HCT116 (cell line): Measurements from ENCODE around the gene BRIP1. TPM values are rescaled to one million over a fixed set of nuclear protein-coding genes. Genes with fewer than 3 reads are reported as not detected.

Experiments
- ATAC-seq: fragments of 200-7000 bp; cut with Tn5 transposase; 2 replicates; pipeline ENCODE4 v1.9.1; 2020; ENCODE audit warnings: mild to moderate bottlenecking, moderate library complexity
- BruUV-seq: library from RNA; stranded (reverse); fragments of 400-500 nt; replicated peaks from 2 replicates; lab custom pipeline; 2021; lab: Mats Ljungman, UMichigan
- CTCF ChIA-PET: fragments of 300-600 bp; sonication (Branson Sonifier 250); formaldehyde crosslinking; loops from one replicate; lab custom pipeline; 2021; ENCODE audit warnings: antibody characterized with exemption; lab: Charles Lee
- POLR2A ChIA-PET: fragments of 300-600, 350-600 bp; sonication (Branson Sonifier 250); formaldehyde crosslinking; loops from one replicate; lab custom pipeline; 2021; ENCODE audit warnings: antibody characterized with exemption; lab: Charles Lee
- RAD21 ChIA-PET, 2 experiments: fragments of 300-600 bp; sonication (Branson Sonifier 250); formaldehyde crosslinking; loops; one replicate each; lab custom pipeline; 2023; ENCODE audit warnings: low total read pairs in 2 of 2; ENCODE audit not compliant: uncharacterized antibody in 2 of 2, unreplicated experiment in 2 of 2, low non-redundant PET in 1 of 2; lab: Charles Lee
- DNase-seq: peaks from one replicate; pipeline ENCODE4 v3.0.0-alpha.2; 2010; ENCODE audit warnings: low read depth, low spot score
- H2AFZ ChIP-seq: fragments of 200-600 bp; shearing (Covaris generic), sonication (generic); 2 replicates; pipeline ENCODE4 v1.6.1; 2017; ENCODE audit warnings: low read depth, mixed run types, mixed read lengths, antibody characterized with exemption, low read length; ENCODE audit not compliant: poor library complexity, severe bottlenecking
- H3K27ac ChIP-seq: 2 replicates; pipeline ENCODE4 v1.5.1; 2012; ENCODE audit warnings: low read depth, low read length
- H3K27me3 ChIP-seq: fragments of 200-600 bp; sonication (generic); 2 replicates; pipeline ENCODE4 v1.6.1; 2016; ENCODE audit warnings: mixed run types, low read length, mixed read lengths; ENCODE audit not compliant: insufficient read depth
- H3K36me3 ChIP-seq, 2 experiments: fragments of 200-500 bp in 1 of 2; fragments of 200-600 bp in 1 of 2; sonication (Bioruptor generic) in 1 of 2; sonication (generic) in 1 of 2; 2 replicates each; pipeline versions ENCODE4 v1.5.1 to v1.6.1; 2014 to 2016; ENCODE audit warnings: low read length in 2 of 2, inconsistent platforms in 1 of 2, mixed read lengths in 1 of 2, mixed run types in 1 of 2; ENCODE audit not compliant: insufficient read depth in 2 of 2, control insufficient read depth in 1 of 2
- H3K4me1 ChIP-seq, 2 experiments: fragments of 200-600 bp in 1 of 2; sonication (generic) in 1 of 2; 2 replicates each; pipeline versions ENCODE4 v1.5.1 to v1.6.1; 2012 to 2017; ENCODE audit warnings: low read length in 2 of 2, inconsistent platforms in 1 of 2, mild to moderate bottlenecking in 1 of 2, mixed read lengths in 1 of 2, mixed run types in 1 of 2, moderate library complexity in 1 of 2; ENCODE audit not compliant: insufficient read depth in 2 of 2, control insufficient read depth in 1 of 2
- H3K4me2 ChIP-seq: fragments of 200-600 bp; sonication (generic); 2 replicates; pipeline ENCODE4 v1.6.1; 2017; ENCODE audit warnings: mixed run types, low read length, mixed read lengths
- H3K4me3 ChIP-seq, 2 experiments: fragments of 200-600 bp in 1 of 2; sonication (generic) in 1 of 2; replicated peaks in 1 of 2; 2 replicates each; pipeline ENCODE4 v1.5.1; 2011 to 2016; ENCODE audit warnings: low read length in 2 of 2, control low read depth in 1 of 2, low read depth in 1 of 2, mild to moderate bottlenecking in 1 of 2, mixed read lengths in 1 of 2, mixed run types in 1 of 2
- H3K79me2 ChIP-seq: fragments of 200-600 bp; sonication (generic); 2 replicates; pipeline ENCODE4 v1.6.1; 2017; ENCODE audit warnings: mild to moderate bottlenecking, mixed run types, low read length, moderate library complexity, mixed read lengths; ENCODE audit not compliant: insufficient read depth
- H3K9ac ChIP-seq: fragments of 200-600 bp; sonication (generic); 2 replicates; pipeline ENCODE4 v1.6.1; 2016; ENCODE audit warnings: low read length, mixed read lengths
- H3K9me2 ChIP-seq: fragments of 200-600 bp; sonication (generic), shearing (Covaris generic); 2 replicates; pipeline ENCODE4 v1.6.1; 2017; ENCODE audit warnings: mixed run types, mild to moderate bottlenecking, moderate library complexity; ENCODE audit not compliant: insufficient read depth
- H3K9me3 ChIP-seq, 2 experiments: fragments of 200-500 bp in 1 of 2; fragments of 200-600 bp in 1 of 2; sonication (Bioruptor generic) in 1 of 2; sonication (generic) in 1 of 2; 2 replicates each; pipeline ENCODE4 v1.6.1; 2014 to 2017; ENCODE audit warnings: low read length in 2 of 2, mixed read lengths in 2 of 2, inconsistent platforms in 1 of 2, low read depth in 1 of 2, mild to moderate bottlenecking in 1 of 2, mixed run types in 1 of 2, moderate library complexity in 1 of 2; ENCODE audit not compliant: control insufficient read depth in 1 of 2, insufficient read depth in 1 of 2
- H4K20me1 ChIP-seq: fragments of 200-600 bp; sonication (generic), shearing (Covaris generic); 2 replicates; pipeline ENCODE4 v1.6.1; 2017; ENCODE audit warnings: mixed run types, mild to moderate bottlenecking, moderate library complexity; ENCODE audit not compliant: insufficient read depth
- CBX3 ChIP-seq: IDR thresholded peaks from 2 replicates; pipeline ENCODE4 v1.6.1; 2012; ENCODE audit warnings: low read depth
- CEBPB ChIP-seq: IDR thresholded peaks from 2 replicates; pipeline ENCODE4 v1.6.1; 2012; ENCODE audit warnings: low read depth
- ELF1 ChIP-seq: IDR thresholded peaks from 2 replicates; pipeline ENCODE4 v1.6.1; 2012; ENCODE audit warnings: low read depth, borderline replicate concordance
- EZH2 ChIP-seq: fragments of 200-600 bp; sonication (generic); IDR thresholded peaks from 2 replicates; pipeline ENCODE4 v1.6.1; 2017; ENCODE audit warnings: antibody characterized with exemption, mixed run types
- EZH2phosphoT487 ChIP-seq: fragments of 200-600 bp; IDR thresholded peaks from 2 replicates; pipeline ENCODE4 v1.6.1; 2018; ENCODE audit warnings: antibody characterized with exemption, borderline replicate concordance
- FOSL1 ChIP-seq: IDR thresholded peaks from 2 replicates; pipeline ENCODE4 v1.6.1; 2012; ENCODE audit warnings: low read depth
- JUND ChIP-seq: IDR thresholded peaks from 2 replicates; pipeline ENCODE4 v1.6.1; 2012
- POLR2A ChIP-seq: IDR thresholded peaks from 2 replicates; pipeline ENCODE4 v1.7.0; 2011; ENCODE audit warnings: borderline replicate concordance; ENCODE audit not compliant: insufficient read depth, insufficient read length; ENCODE audit errors: extremely low read depth
- POLR2AphosphoS5 ChIP-seq: IDR thresholded peaks from 2 replicates; pipeline ENCODE4 v1.6.1; 2011; ENCODE audit warnings: mild to moderate bottlenecking, low read depth, low read length, moderate library complexity
- SRF ChIP-seq: IDR thresholded peaks from 2 replicates; pipeline ENCODE4 v1.6.1; 2012; ENCODE audit warnings: low read depth
- TCF7L2 ChIP-seq: IDR thresholded peaks from 2 replicates; pipeline ENCODE4 v1.7.0; 2011; ENCODE audit warnings: borderline replicate concordance, inconsistent platforms; ENCODE audit not compliant: insufficient read depth, insufficient read length; ENCODE audit errors: extremely low read depth
- YY1 ChIP-seq: IDR thresholded peaks from 2 replicates; pipeline ENCODE4 v1.6.1; 2011; ENCODE audit warnings: low read length, low read depth, moderate library complexity, mild to moderate bottlenecking; ENCODE audit not compliant: insufficient replicate concordance; ENCODE audit errors: extremely low read depth
- ZNF274 ChIP-seq: fragments of 200-500 bp; sonication (Bioruptor generic); IDR thresholded peaks from 2 replicates; pipeline ENCODE4 v1.6.1; 2014; ENCODE audit warnings: mild to moderate bottlenecking, low read depth, low read length, inconsistent platforms
- intact Hi-C: fragments of 100-400 bp; cut with micrococcal nuclease; formaldehyde crosslinking; loops from 2 replicates; pipeline ENCODE4 v1.10.0; 2022
- total RNA-seq: library from RNA; stranded (reverse); gene quantifications from one replicate; pipeline ENCODE4 v1.2.1, GENCODE V29; 2021; ENCODE audit not compliant: unreplicated experiment
- TF ChIP-seq, protein P1 (sequence below), 3 experiments: fragments of 200-600 bp in 1 of 3; sonication (generic) in 1 of 3; IDR thresholded peaks in 2 of 3; conservative IDR thresholded peaks in 1 of 3; 2 replicates each; pipeline ENCODE4 v1.5.1; 2012 to 2017; ENCODE audit warnings: low read depth in 2 of 3, low read length in 2 of 3, antibody characterized with exemption in 1 of 3, borderline replicate concordance in 1 of 3, control low read depth in 1 of 3, mild to moderate bottlenecking in 1 of 3, mixed read lengths in 1 of 3, mixed run types in 1 of 3, moderate library complexity in 1 of 3; ENCODE audit not compliant: insufficient read depth in 1 of 3
- TF ChIP-seq, protein P2 (sequence below): IDR thresholded peaks from 2 replicates; pipeline ENCODE4 v1.6.1; 2011; ENCODE audit warnings: mild to moderate bottlenecking, low read length, moderate library complexity; ENCODE audit not compliant: insufficient replicate concordance; ENCODE audit errors: extremely low read depth
- TF ChIP-seq, protein P3 (sequence below): IDR thresholded peaks from 2 replicates; pipeline ENCODE4 v1.6.1; 2012
- TF ChIP-seq, protein P4 (sequence below): IDR thresholded peaks from 2 replicates; pipeline ENCODE4 v1.6.1; 2012
- TF ChIP-seq, protein P5 (sequence below): IDR thresholded peaks from 2 replicates; pipeline ENCODE4 v1.6.1; 2012; ENCODE audit warnings: low read depth

Gene BRIP1
- total RNA-seq, 1 experiment from 2014 or later, result 22.2 TPM

DNA sequence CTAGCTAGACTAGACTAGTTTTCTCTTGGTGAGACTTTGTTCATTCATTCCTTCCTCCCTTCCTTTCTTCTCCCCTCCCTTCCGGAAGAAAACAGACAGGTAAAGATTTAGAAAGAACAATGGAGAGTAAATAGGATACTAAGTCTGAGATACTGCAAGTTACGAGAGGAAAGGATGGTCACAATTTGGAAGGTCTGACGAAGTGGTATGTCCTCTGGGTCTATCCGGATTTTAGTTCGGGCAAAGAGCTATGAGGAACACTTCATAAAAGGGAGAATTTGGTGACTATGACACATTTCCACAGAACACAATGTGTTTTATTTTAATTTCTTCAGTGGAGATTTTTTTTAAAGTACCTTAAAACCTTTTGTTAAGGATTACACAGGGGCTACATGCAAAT lies 107.7 kb downstream of the BRIP1 start:
- POLR2A ChIA-PET, result no interaction called here
- CTCF ChIA-PET, result no interaction called here
- RAD21 ChIA-PET, result no interaction called here

More for the DNA sequence above, 107.7 kb downstream of the BRIP1 start:
- Histone ChIP-seq H2AFZ (no peak overlapping the region), H3K9me2 (no peaks in the 10 kb centered on the region), H3K9ac (no peak overlapping the region), H3K4me1 (no peaks in the 10 kb centered on the region), H3K79me2 (no peaks in the 10 kb centered on the region), H3K4me2 (no peak overlapping the region), H3K36me3 (no peaks in the 10 kb centered on the region), H3K9me3 (no peaks in the 10 kb centered on the region), H3K27me3 (no peaks in the 10 kb centered on the region), H4K20me1 (no peaks in the 10 kb centered on the region; the same call in 1 of the 2 replicates), H3K27ac (no peak overlapping the region), H3K4me3 (no peak overlapping the region)
- BruUV-seq, result no TSS peak
- TF ChIP-seq, protein P1, sequence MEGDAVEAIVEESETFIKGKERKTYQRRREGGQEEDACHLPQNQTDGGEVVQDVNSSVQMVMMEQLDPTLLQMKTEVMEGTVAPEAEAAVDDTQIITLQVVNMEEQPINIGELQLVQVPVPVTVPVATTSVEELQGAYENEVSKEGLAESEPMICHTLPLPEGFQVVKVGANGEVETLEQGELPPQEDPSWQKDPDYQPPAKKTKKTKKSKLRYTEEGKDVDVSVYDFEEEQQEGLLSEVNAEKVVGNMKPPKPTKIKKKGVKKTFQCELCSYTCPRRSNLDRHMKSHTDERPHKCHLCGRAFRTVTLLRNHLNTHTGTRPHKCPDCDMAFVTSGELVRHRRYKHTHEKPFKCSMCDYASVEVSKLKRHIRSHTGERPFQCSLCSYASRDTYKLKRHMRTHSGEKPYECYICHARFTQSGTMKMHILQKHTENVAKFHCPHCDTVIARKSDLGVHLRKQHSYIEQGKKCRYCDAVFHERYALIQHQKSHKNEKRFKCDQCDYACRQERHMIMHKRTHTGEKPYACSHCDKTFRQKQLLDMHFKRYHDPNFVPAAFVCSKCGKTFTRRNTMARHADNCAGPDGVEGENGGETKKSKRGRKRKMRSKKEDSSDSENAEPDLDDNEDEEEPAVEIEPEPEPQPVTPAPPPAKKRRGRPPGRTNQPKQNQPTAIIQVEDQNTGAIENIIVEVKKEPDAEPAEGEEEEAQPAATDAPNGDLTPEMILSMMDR (IDR thresholded peaks at IDR 0.05 in 2 of 3, conservative IDR thresholded peaks at IDR 0.05 in 1 of 3; ENCODE audit: borderline replicate concordance in 1 of 3, insufficient read depth in 1 of 3, low read depth in 2 of 3, low read length in 2 of 3), result no peak
- no peak for TF ChIP-seq CBX3
- TF ChIP-seq FOSL1, result no peak
- no peak for TF ChIP-seq JUND
- TF ChIP-seq ZNF274, result no peak
- TF ChIP-seq, protein P2, sequence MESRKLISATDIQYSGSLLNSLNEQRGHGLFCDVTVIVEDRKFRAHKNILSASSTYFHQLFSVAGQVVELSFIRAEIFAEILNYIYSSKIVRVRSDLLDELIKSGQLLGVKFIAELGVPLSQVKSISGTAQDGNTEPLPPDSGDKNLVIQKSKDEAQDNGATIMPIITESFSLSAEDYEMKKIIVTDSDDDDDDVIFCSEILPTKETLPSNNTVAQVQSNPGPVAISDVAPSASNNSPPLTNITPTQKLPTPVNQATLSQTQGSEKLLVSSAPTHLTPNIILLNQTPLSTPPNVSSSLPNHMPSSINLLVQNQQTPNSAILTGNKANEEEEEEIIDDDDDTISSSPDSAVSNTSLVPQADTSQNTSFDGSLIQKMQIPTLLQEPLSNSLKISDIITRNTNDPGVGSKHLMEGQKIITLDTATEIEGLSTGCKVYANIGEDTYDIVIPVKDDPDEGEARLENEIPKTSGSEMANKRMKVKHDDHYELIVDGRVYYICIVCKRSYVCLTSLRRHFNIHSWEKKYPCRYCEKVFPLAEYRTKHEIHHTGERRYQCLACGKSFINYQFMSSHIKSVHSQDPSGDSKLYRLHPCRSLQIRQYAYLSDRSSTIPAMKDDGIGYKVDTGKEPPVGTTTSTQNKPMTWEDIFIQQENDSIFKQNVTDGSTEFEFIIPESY, result no peak
- no peak for TF ChIP-seq POLR2A
- no peak for TF ChIP-seq TCF7L2
- TF ChIP-seq, protein P3, sequence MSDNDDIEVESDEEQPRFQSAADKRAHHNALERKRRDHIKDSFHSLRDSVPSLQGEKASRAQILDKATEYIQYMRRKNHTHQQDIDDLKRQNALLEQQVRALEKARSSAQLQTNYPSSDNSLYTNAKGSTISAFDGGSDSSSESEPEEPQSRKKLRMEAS, result no peak
- TF ChIP-seq YY1, result no peak
- TF ChIP-seq, protein P4, sequence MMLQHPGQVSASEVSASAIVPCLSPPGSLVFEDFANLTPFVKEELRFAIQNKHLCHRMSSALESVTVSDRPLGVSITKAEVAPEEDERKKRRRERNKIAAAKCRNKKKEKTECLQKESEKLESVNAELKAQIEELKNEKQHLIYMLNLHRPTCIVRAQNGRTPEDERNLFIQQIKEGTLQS, result no peak
- no peak for TF ChIP-seq POLR2AphosphoS5
- TF ChIP-seq, protein P5, sequence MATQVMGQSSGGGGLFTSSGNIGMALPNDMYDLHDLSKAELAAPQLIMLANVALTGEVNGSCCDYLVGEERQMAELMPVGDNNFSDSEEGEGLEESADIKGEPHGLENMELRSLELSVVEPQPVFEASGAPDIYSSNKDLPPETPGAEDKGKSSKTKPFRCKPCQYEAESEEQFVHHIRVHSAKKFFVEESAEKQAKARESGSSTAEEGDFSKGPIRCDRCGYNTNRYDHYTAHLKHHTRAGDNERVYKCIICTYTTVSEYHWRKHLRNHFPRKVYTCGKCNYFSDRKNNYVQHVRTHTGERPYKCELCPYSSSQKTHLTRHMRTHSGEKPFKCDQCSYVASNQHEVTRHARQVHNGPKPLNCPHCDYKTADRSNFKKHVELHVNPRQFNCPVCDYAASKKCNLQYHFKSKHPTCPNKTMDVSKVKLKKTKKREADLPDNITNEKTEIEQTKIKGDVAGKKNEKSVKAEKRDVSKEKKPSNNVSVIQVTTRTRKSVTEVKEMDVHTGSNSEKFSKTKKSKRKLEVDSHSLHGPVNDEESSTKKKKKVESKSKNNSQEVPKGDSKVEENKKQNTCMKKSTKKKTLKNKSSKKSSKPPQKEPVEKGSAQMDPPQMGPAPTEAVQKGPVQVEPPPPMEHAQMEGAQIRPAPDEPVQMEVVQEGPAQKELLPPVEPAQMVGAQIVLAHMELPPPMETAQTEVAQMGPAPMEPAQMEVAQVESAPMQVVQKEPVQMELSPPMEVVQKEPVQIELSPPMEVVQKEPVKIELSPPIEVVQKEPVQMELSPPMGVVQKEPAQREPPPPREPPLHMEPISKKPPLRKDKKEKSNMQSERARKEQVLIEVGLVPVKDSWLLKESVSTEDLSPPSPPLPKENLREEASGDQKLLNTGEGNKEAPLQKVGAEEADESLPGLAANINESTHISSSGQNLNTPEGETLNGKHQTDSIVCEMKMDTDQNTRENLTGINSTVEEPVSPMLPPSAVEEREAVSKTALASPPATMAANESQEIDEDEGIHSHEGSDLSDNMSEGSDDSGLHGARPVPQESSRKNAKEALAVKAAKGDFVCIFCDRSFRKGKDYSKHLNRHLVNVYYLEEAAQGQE, result no peak
- TF ChIP-seq ELF1, result no peak
- no peak for TF ChIP-seq CEBPB
- TF ChIP-seq SRF, result no peak
- TF ChIP-seq EZH2, result no peak
- TF ChIP-seq EZH2phosphoT487, result no peak
- DNase-seq (no peak), ATAC-seq (no peak)
- intact Hi-C loops, result no loop called here
